Keratinocyte (primary cell): ENCODE measurements around the gene BABAM2.

Source experiments
- CTCF ChIP-seq, 3 experiments: IDR thresholded peaks in 1 of 3; conservative IDR thresholded peaks in 1 of 3; optimal IDR thresholded peaks in 1 of 3; 2 replicates in 2 of 3; 3 replicates in 1 of 3; pipeline versions ENCODE3 to v1.5.1; 2011; ENCODE audit warnings: low read length in 3 of 3, mild to moderate bottlenecking in 3 of 3, moderate library complexity in 2 of 3, control low read depth in 1 of 3, inconsistent platforms in 1 of 3; ENCODE audit not compliant: insufficient read depth in 2 of 3; ENCODE audit errors: extremely low read depth in 1 of 3
- EZH2 ChIP-seq: IDR thresholded peaks from one replicate; pipeline ENCODE4 v1.6.1; 2012; ENCODE audit warnings: inconsistent platforms, mild to moderate bottlenecking, low read length, moderate library complexity

DNA sequence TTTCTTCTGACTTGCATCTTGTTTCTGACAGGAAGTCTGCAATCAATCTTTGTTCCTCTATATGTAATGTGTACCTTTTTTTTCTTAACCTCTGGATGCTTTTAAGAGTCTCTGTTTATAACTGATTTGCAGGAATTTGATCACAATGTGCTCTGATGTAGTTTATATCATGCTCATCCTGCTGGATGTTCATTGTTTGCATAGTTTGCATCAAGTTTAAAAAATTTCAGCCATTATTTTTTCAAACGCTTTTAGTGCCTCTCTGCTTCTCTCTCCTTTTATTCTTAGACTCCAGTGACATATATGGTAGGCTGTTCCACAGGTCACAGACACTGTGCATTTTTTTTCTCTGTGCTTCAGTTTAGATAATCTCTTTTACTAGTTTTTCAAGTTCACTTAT, 24.3 kb upstream of the BABAM2 start:
- TF ChIP-seq CTCF (optimal IDR thresholded peaks at IDR 0.05 in 1 of 3, IDR thresholded peaks at IDR 0.05 in 1 of 3, conservative IDR thresholded peaks at IDR 0.05 in 1 of 3; ENCODE audit: extremely low read depth in 1 of 3, insufficient read depth in 2 of 3, low read length in 3 of 3) (no peak), EZH2 (no peak)
